GM19240 (cell line): ENCODE measurements around the gene CIROP.

Source experiments
- DNase-seq: peaks from one replicate; pipeline ENCODE4 v3.0.0; 2011; ENCODE audit warnings: low spot score; ENCODE audit not compliant: insufficient read length

CIROP gene

DNA sequence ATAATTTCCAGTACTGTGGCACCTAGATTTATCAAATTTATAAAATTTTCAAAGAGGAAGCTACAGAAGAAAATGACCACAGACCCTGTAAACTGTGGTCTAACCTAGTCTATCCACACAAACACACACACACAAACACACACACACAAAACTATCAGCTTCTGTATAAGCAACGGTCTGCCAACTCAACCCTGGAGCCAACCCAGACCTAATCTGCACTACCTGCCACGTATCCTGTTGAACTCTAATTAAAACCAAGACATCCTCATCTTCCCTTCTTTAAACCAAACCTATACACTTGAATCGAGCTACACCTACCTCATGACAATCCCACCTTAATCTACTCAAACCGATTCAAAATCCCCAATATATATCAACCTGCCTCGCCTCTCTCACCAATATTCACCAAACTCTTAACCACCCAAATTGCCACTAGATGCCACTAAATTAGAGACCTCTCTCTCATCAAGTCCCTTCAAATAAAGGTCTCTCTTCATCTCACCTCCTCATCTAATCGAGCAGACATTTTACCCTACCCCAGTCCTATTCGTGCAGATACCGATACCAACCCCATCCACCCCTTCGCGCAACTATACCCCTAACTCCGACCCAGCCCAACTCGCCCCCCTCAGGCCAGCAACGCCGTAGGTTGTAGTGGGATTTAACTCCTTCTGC is 10.7 kb downstream of the CIROP start:
- DNase-seq, result no peak

GRCh38 chr14:23093526-23093925 is 11.3 kb downstream of the CIROP start:
- no peak for DNase-seq

DNA sequence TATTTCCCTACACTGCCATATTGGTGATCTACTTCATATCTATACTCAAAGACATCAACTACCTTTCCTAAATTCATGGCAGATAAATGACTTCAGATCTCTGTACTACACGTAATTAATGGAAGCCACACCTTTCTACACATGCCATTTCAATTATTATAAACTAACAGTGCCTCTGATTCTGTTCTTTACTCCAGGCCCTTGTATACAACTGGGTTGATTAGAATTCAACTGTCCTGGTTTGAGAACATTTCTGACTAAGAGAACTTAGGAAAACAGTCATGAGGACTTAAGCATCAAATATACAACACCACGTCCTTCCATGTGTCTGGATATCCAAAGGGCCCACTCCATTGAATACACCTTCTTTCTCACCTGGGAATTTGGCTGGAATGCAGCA is 11.7 kb downstream of the CIROP start:
- DNase-seq, result no peak

DNA sequence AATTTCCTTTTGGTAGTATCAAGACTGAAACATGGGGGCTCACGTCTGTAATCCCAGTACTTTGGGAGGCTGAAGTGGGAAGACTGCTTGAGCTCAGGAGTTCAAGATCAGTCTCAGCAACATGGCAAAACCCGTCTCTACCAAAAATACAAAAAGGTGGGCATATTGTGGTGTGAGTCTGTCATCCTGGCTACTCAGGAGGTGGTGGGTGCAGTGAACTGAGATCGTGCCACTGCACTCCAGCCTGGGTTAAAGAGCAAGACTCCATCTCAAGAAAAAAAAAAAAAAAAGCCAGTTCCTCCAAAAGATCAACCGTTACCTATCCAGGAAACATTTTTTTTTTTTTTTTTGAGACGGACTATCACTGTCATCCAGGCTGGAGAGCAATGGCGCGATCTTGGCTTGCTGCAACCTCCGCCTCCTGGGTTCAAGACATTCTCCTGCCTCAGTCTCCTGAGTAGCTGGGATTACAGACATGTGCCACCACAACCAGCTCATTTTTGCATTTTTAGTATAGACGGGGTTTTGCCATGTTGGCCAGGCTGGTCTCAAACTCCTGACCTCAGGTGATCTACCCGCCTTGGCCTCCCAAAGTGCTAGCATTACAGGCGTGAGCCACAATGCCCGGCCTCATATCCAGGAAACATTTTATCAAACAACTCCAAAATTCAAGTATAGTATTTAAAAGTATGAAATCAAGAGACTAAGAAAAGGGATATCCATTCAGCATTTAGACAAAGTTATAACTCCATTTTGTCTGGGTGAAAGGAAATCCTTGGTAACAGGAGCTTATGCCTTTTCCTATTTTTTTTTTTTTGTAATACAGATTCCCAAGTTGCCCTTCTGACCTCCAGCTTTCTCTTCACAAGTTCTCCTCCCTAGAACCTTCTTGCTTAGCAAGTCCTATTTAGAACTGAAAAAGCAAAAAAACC is 13.2 kb downstream of the CIROP start:
- DNase-seq, result no peak

DNA sequence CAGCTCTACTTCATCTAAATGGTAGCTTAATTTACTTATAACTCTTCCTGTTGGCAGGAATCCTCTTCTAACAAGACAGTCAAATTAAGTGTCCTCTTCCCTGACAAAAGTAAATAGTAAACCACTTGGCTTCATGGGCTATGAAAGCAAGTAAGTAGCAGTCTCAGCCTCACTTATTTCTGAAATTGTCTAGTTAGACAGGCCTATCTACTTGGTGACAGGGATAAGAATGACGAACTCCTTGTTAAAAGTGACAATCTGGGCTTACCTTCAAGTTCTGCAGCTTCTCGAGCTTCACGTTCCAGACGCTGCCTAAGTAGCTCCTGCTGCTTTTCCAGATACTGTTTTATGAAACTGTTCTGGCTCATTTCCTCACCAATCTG is 14.5 kb downstream of the CIROP start:
- no peak for DNase-seq

DNA sequence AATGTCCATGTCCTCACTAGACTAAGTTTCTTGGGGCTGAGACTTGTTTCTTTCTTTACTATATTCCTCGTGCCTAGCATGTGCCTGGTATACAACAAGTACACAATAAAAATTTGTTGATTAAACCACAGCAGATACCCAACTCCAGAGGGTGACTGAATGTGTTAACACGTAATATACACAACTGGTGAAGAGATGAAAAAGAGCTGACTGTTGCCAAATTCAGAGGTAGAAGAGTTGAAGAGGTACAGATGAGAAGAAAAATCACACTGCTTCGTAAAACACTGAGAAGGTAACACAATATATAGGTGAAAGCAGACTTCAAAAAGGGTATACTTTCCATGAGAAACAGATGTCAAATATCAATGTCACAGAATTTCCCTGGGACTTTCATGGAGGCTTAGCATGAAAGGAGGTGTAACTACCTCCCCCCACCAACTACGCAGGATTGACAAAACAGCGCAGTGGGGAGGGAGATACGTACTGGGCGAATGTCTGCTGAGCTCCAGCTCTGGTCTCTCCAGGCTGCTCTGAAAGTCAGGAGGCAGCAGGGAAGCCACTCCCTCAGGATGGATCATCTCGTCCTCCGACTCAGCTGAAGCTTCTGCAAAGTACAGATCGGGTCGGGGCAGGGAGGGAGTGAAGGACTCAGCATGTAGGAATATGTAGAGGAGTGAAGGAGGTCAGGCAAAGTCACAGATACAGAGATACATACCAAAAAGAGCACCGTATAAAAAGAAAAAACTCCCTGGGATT is 15.1 kb downstream of the CIROP start:
- no peak for DNase-seq

GRCh38 chr14:23086565-23086964 is 18.2 kb downstream of the CIROP start:
- no peak for DNase-seq

DNA sequence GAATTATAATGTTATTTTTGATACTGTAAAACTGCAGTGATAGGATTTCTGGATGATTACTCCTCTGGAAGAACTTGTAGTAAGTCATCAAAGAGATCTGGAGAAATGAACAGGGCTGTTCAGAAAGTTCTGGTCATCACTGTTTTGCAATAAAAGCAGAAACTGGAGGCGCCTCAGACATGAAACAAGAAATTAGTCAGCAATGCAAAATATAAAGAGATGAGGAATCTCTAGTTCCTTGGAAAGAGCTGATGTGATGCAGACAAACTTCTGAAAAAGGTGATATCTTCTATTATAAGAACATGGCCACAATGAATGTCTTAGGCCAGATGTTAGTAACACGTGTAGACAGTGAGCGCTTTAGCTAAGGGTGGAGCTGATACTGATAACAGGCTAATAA is 19.3 kb downstream of the CIROP start:
- no peak for DNase-seq

DNA sequence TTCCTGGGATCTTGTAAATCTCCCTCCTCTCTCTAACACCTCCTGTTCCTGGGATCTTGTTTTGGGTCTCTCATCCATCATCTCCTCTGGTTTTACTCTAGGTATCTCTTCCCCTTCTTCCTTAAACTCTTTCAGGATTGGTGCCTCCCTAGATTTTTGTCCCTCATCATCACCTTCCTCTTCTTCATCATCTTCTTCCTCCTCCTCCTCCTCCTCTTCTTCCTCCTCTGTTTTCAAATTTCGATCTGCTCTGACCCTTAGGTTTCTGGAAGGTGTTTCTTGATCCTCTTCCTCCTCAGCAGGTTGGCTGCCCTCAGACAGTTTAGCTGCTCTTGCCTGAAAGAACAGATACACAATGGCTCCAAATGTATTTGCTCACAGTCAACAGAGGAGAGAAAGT is 24.3 kb downstream of the CIROP start:
- no peak for DNase-seq

- no peak for DNase-seq
Observed at GRCh38 chr14:23079716-23080115, 25.1 kb downstream of the CIROP start.

DNA sequence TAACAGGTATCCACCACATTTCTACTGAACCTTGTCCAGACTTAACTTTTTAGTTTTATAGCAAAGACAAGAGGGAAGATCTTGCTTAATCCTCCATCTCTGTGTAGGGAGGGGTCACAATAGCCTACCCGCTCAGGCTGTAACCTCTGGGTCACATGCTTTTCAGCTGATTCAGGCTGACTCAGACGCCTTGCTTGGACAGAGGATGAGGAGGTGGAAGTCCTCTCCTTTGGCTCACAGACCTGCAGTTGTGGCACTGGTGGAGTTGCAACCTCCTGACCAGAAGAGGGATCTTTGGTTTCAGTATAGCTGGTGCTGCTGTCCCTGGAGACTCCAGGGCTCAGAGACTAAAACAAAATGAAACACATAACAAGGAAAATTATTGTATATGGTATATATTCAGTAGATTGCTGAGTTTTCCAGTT is 26.1 kb downstream of the CIROP start:
- DNase-seq, result no peak

- no peak for DNase-seq
Observed at GRCh38 chr14:23077962-23078361, 26.8 kb downstream of the CIROP start.

DNA sequence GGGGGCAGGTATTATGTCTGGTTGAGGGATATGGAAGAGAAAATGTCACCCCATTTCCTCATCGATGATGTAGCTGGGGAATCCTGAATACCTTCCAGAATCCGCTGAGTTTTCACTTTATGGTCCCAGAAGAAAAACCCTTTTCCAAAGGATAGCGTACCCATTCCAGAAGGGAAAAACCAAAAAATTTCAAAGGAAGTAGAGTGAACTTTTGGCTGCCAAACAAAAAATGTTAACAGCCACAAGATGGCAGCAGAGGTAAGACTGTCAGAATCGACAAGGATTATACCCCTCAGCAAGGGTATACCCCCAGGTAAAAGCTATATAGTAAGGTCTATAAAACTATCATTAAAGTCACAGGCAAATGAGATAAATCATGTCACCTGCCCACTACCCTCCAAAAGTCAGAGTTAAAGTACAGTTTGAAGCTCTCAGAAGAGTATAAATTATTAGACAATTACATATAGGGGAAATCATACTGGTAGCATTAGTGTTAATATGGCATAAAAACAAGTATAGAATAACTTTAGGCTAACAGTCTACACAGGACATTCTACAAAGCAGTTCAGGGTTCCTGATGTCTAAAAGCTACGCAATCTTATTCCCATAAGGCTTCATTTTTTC is 27.9 kb downstream of the CIROP start:
- no peak for DNase-seq

DNA sequence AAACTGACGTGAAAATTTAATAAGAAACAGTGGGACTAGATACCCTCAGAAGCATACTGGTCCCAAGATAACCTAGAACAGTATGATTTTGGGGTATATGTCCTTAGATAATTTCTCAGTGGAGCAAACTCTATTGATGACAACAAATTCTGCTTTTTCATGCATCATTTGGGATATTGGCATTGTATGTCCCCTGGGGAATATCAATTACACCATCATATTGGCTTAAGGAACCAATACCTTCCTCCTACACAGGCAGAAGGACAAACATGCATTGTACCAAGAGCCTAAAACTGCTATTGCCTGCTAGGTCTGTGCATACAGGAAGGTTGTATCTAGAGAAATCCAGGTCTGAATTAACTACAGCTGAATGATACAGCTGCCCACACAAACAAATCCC is 29.9 kb downstream of the CIROP start:
- no peak for DNase-seq

GRCh38 chr14:23071921-23072539 is 32.8 kb downstream of the CIROP start:
- DNase-seq, result no peak

GRCh38 chr14:23071244-23071920 is 33.4 kb downstream of the CIROP start:
- DNase-seq, result peak; percentile 84

DNA sequence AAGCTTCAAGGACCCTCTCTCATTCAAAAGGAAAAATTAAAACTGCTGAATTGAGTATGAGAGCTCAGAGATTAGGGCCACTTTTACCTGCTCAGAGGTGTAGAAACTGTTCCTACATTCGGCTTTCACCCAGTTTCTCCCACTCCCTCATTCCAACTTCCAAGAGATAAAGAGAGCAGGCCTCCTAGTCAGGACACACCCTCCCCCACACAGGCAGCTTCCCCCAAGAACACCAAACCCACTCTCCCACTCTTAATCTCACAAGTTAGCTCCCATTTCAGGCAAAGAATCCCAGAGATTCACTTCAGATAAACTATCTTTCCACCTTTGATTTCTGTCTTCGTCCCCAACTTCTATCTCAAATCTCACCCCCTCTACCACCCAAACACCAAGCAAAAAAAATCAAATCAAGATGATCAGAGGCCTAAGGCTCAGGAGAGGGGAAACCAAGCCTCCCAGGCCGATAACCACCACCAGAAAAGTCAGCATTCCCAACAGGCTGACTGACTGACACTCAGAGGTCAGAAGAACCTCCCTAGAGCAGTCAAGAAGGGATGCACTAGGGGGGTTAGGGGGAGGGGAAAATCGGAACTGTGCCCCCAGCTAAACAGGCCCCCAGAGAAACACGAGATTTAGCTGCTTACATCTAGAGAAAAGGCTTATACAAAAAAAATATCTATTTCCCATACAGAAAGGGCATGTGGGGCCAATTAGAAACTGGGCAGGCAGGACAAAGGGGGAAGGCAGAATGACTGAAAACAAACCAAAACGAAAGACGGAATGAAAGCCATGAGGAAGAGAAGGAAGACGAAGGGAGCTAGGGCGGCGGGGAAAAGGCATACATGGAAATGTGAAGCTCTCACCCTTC is 34.3 kb downstream of the CIROP start:
- no peak for DNase-seq

- DNase-seq, result no peak
Observed at GRCh38 chr14:23069413-23069806, 35.4 kb downstream of the CIROP start.

DNA sequence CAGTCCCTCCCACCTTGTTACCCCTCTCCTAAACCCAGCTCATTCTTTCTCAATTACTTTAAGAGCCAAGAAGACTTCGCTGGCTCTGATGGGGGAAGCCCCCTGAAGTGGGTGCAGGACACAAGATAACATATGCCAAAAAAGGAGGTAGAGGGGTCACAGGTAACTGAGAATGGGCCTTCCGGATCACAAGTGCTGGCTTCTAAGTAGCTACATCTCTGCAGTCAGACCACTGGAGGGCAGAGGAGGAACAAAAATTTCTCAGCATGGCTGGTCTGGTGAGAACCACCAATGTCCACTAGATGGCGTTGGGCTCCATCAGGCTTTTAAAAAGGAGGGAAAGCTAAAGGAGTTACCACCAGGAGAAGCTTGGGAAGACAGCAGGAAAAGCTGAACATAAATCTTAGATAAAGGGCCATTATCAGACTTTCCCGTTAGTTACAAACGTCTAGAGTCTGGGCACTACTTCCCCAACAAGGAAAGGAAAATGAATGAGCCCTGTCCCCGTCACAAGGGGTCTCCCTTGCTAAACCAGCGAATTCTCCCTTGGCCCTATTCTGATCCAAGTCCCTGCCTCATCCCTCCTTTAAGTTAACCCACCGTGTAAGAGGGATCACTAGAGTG is 35.9 kb downstream of the CIROP start:
- peak; percentile 90 for DNase-seq
